ENCODE results near the gene RNF149. TPM values are rescaled to one million over a fixed set of nuclear protein-coding genes. Genes with fewer than 3 reads are reported as not detected.

Gene RNF149
- total and polyA plus RNA-seq, 9 of the 15 experiments (the other 6 are each of a cell fraction or from before 2014, with no cell fraction given), result 9.0 to 31.5 (median 22.8) TPM

- TF ChIP-seq ESRRB (CRISPR knock-in tag; IDR thresholded peaks at IDR 0.05; ENCODE audit: borderline replicate concordance), result no peak
- TF ChIP-seq CBX1 (IDR thresholded peaks at IDR 0.05; ENCODE audit: low read depth), result peak; percentile 45; the same call in 1 of the 2 replicates
- peak; percentile 69 for TF ChIP-seq IRF9 (tag; IDR thresholded peaks at IDR 0.05)
- TF ChIP-seq FOXM1 (IDR thresholded peaks at IDR 0.05; ENCODE audit: low read depth), result no peak
- no peak for TF ChIP-seq FOXM1 (CRISPR knock-in tag; IDR thresholded peaks at IDR 0.05; ENCODE audit: low read depth)
- 0 out of 2 replicates have a peak, but pooled peaks have one; percentile 55 for TF ChIP-seq ZNF311 (CRISPR knock-in tag; IDR thresholded peaks at IDR 0.05)
- peak; percentile 56; the same call in 1 of the 2 replicates for TF ChIP-seq MEF2D (tag; conservative IDR thresholded peaks at IDR 0.05; ENCODE audit: low read depth)
- TF ChIP-seq MYBL2 (IDR thresholded peaks at IDR 0.05; ENCODE audit: low read depth), result no peak
- TF ChIP-seq MYBL2 (CRISPR knock-in tag; IDR thresholded peaks at IDR 0.05; ENCODE audit: borderline replicate concordance), result no peak
- no peak for TF ChIP-seq STAG1 (CRISPR knock-in tag; IDR thresholded peaks at IDR 0.05; ENCODE audit: borderline replicate concordance)
- no peak for TF ChIP-seq RBBP5 (IDR thresholded peaks at IDR 0.05; ENCODE audit: borderline replicate concordance, insufficient read depth, low read length, poor library complexity, severe bottlenecking)
- TF ChIP-seq ARID1B (IDR thresholded peaks at IDR 0.05), result 0 out of 2 replicates have a peak, but pooled peaks have one; percentile 14
- peak; percentile 80 for TF ChIP-seq ZNF592 (IDR thresholded peaks at IDR 0.05)
- TF ChIP-seq PTTG1 (tag; IDR thresholded peaks at IDR 0.05; ENCODE audit: low read depth), result peak; percentile 62
- no peak for TF ChIP-seq ZNF253 (CRISPR knock-in tag; conservative IDR thresholded peaks at IDR 0.05)
- TF ChIP-seq TRIM24 (IDR thresholded peaks at IDR 0.05), result peak in 1 of 2 experiments; percentile 79; a peak in 2 of 4 replicates
- TF ChIP-seq ZNF140 (CRISPR knock-in tag; IDR thresholded peaks at IDR 0.05), result peak; percentile 72; the same call in 1 of the 2 replicates
- TF ChIP-seq ERF (CRISPR knock-in tag; IDR thresholded peaks at IDR 0.05), result 0 out of 2 replicates have a peak, but pooled peaks have one; percentile 45
- peak; percentile 80 for TF ChIP-seq PYGO2 (tag; IDR thresholded peaks at IDR 0.05)
Observed at GRCh38 chr2:101234169-101234938, 74.1 kb downstream of the RNF149 start (continued).
